Esophagus muscularis mucosa (tissue), 4 donors: ENCODE results near the gene ZDHHC4. TPM values are rescaled to one million over a fixed set of nuclear protein-coding genes. Genes with fewer than 3 reads are reported as not detected.

Experiments used
- DNase-seq: peaks from one replicate; pipeline ENCODE4 v3.0.0-alpha.2; 2017; ENCODE audit errors: extremely low spot score
- H3K27ac ChIP-seq, 4 donors: fragments of 200-600 bp; sonication (generic); replicated peaks in 1 of 4; 1 replicate in 3 of 4; 2 replicates in 1 of 4; pipeline ENCODE4 v1.5.1; 2016 to 2019; ENCODE audit warnings: mild to moderate bottlenecking in 1 of 4
- H3K27me3 ChIP-seq, 4 donors: fragments of 200-600 bp; sonication (generic); one replicate each; pipeline versions ENCODE4 v1.5.1 to v1.6.0; 2016 to 2019
- H3K36me3 ChIP-seq, 4 donors: fragments of 200-600 bp; sonication (generic); one replicate each; pipeline ENCODE4 v1.5.1; 2016 to 2019
- H3K4me1 ChIP-seq, 4 donors: fragments of 200-600 bp; sonication (generic); one replicate each; pipeline ENCODE4 v1.5.1; 2016 to 2019
- H3K4me3 ChIP-seq, 4 donors: fragments of 200-600 bp; sonication (generic); 1 replicate in 2 of 4; 2 replicates in 2 of 4; pipeline ENCODE4 v1.5.1; 2016 to 2019; ENCODE audit warnings: mild to moderate bottlenecking in 4 of 4, moderate library complexity in 1 of 4
- H3K9me3 ChIP-seq, 4 donors: fragments of 200-600 bp; sonication (generic); 1 replicate in 3 of 4; 2 replicates in 1 of 4; pipeline ENCODE4 v1.5.1; 2016 to 2019
- EP300 ChIP-seq: sonication (generic); formaldehyde crosslinking; IDR thresholded peaks from one replicate; pipeline ENCODE4 v1.6.1; 2017; ENCODE audit warnings: antibody characterized with exemption
- POLR2A ChIP-seq: fragments of 450-650 bp; IDR thresholded peaks from one replicate; pipeline ENCODE4 v1.6.1; 2017; ENCODE audit warnings: antibody characterized with exemption, moderate library complexity, mild to moderate bottlenecking, low read depth
- POLR2AphosphoS5 ChIP-seq, 2 donors: sonication (generic); formaldehyde crosslinking; IDR thresholded peaks; one replicate each; pipeline ENCODE4 v1.6.1; 2017; ENCODE audit warnings: antibody characterized with exemption in 2 of 2
- WGBS: methylation state at CpG from one replicate; pipeline ENCODE4 v1.1.5; 2018; 5-methylcytosine and 5-hydroxymethylcytosine counted together
- intact Hi-C: fragments of 100-400 bp; cut with DNase I; formaldehyde crosslinking; loops from one replicate; pipeline ENCODE4 v1.15.1; 2023
- total RNA-seq, 4 donors: library from RNA; depleted of rRNA; stranded (reverse); fragments of >200 nt; gene quantifications; one replicate each; pipeline versions ENCODE4 v1.1.0 to v1.2.1, GENCODE V29; 2016
- TF ChIP-seq, protein P1 (sequence below), 3 experiments: fragments of 200-600 bp in 2 of 3; fragments of 450-650 bp in 1 of 3; sonication (generic) in 2 of 3; IDR thresholded peaks; one replicate each; pipeline ENCODE4 v1.5.1; 2017 to 2019; ENCODE audit warnings: antibody characterized with exemption in 3 of 3, mild to moderate bottlenecking in 2 of 3, moderate library complexity in 1 of 3

ZDHHC4 gene
- total RNA-seq, 4 donors from 2014 or later, result 41.5 to 57.4 (median 51.9) TPM

DNA sequence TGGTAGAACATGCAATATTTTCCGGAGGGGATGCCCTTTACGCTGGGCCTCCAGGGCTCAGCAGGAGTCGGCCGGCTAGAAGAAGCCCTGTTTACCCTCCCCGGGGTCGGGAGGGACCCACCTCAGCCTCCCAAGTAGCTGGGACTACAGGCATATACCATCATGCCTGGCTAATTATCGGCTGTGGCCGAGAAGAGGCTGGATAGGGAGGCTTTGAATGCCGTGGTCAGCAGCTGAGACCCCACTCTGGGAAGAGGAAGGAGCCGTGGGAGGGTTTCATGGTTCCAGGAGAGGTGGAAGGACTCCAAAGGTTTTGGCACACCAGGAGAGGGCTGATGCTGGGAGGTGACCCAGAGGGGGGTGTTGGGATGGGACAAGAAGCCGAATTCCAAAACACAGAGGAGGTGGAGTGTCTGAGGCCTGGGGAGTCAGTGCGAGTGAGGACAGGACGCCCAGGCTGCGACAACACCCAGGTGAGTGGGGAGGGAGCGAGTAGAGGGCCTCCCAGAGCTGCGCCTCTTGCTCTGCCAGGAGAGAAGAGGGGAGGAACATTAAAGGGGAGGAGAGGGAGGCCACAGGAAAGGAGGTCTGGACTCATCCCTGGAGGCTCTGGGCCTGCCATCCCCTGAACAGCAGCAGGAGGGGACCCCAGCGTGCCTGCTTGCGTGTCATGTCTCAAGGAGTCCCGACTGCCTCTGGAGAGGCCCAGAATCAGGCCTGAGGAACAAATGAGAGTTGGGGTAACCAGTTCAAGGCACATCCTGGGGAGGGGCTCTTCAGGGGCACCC, 45.6 kb upstream of the ZDHHC4 start:
- Histone ChIP-seq H3K36me3 (no peaks in the 10 kb centered on the region), H3K27me3 (peaks cover 0 to 93% (median 30%) of the 10 kb centered on the region in 4 donors), H3K9me3 (no peaks in the 10 kb centered on the region), H3K4me1 (peaks cover 9 to 23% (median 20%) of the 10 kb centered on the region in 4 donors), H3K4me3 (no peak overlapping the region), H3K27ac (no peak overlapping the region)
- no peak for TF ChIP-seq EP300
- no peak for TF ChIP-seq POLR2A
- DNase-seq, result no peak
- 26% methylated on average over 19 of the region's 19 CpGs for WGBS
- intact Hi-C loops, result no loop called here

DNA sequence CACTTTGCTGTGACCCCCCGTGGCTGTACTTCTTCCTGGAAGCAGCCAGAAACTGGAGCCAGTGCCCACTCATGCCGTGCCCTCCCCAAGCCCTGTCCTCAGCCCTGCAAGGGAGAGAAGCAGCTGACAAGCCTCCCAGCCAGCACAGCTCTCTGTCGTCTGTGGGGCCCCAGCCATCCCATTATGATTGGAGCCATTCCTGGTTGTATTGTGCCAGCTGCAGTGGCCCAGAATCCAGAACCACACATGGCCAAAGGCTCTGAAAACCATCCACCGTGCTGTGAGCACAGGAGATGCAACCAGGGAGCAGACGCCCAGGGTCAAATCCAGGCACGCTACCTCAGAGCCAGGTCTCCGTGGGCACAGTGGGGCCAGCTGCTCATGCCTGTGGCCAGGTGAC, 44.7 kb upstream of the ZDHHC4 start:
- Histone ChIP-seq H3K4me1 (peaks cover 12 to 24% (median 21%) of the 10 kb centered on the region in 4 donors), H3K36me3 (no peaks in the 10 kb centered on the region), H3K27me3 (peaks cover 0 to 93% (median 29%) of the 10 kb centered on the region in 4 donors), H3K27ac (no peak overlapping the region), H3K9me3 (no peaks in the 10 kb centered on the region), H3K4me3 (no peak overlapping the region)
- no peak for DNase-seq
- 50% methylated on average over 6 of the region's 7 CpGs for WGBS
- TF ChIP-seq EP300 (no peak), POLR2A (no peak), POLR2AphosphoS5 (IDR thresholded peaks at IDR 0.05) (no peak)
- TF ChIP-seq, protein P1, sequence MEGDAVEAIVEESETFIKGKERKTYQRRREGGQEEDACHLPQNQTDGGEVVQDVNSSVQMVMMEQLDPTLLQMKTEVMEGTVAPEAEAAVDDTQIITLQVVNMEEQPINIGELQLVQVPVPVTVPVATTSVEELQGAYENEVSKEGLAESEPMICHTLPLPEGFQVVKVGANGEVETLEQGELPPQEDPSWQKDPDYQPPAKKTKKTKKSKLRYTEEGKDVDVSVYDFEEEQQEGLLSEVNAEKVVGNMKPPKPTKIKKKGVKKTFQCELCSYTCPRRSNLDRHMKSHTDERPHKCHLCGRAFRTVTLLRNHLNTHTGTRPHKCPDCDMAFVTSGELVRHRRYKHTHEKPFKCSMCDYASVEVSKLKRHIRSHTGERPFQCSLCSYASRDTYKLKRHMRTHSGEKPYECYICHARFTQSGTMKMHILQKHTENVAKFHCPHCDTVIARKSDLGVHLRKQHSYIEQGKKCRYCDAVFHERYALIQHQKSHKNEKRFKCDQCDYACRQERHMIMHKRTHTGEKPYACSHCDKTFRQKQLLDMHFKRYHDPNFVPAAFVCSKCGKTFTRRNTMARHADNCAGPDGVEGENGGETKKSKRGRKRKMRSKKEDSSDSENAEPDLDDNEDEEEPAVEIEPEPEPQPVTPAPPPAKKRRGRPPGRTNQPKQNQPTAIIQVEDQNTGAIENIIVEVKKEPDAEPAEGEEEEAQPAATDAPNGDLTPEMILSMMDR (IDR thresholded peaks at IDR 0.05), result no peak
- intact Hi-C loops, result no loop called here

DNA sequence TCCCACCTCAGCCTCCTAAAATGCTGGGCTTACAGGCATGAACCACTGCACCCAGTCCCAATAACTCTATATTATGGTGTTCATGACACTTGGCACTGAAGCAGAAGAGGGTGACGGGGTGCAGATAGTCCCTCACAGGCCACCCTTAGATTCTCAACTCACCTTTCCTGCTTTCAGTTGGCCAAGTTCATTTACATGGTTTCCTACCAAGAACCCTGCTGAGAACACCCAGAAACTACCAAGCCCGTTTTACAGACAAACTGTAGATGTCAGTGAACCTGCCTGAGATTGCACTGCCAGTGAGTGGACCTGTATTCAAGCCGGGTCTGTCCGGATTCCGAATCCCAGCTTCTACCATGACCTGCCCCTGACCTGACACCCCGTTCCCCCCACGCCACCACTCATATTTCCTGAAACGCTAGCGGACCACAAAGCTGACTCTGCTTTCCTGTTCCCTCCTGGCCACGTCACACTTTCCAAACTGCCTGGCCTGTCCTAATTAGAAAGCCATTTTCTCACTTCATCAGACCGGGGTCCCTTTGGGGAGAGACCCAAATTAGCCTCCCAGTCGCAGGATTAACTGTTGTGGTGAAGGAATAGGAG, 43.3 kb upstream of the ZDHHC4 start:
- H3K27me3 ChIP-seq, result peaks cover 0 to 93% (median 34%) of the 10 kb centered on the region in 4 donors
- TF ChIP-seq POLR2AphosphoS5 (IDR thresholded peaks at IDR 0.05) (no peak), EP300 (no peak), POLR2A (no peak)
- TF ChIP-seq, protein P1 (IDR thresholded peaks at IDR 0.05), result no peak
- WGBS, result 47% methylated on average over 12 of the region's 12 CpGs
- no peaks in the 10 kb centered on the region for H3K36me3 ChIP-seq
- H3K4me3 ChIP-seq, result no peak overlapping the region
- H3K4me1 ChIP-seq, result peaks cover 12 to 24% (median 21%) of the 10 kb centered on the region in 4 donors
- H3K9me3 ChIP-seq, result no peaks in the 10 kb centered on the region
- intact Hi-C loops, result no loop called here
- DNase-seq, result no peak
- no peak overlapping the region for H3K27ac ChIP-seq

DNA sequence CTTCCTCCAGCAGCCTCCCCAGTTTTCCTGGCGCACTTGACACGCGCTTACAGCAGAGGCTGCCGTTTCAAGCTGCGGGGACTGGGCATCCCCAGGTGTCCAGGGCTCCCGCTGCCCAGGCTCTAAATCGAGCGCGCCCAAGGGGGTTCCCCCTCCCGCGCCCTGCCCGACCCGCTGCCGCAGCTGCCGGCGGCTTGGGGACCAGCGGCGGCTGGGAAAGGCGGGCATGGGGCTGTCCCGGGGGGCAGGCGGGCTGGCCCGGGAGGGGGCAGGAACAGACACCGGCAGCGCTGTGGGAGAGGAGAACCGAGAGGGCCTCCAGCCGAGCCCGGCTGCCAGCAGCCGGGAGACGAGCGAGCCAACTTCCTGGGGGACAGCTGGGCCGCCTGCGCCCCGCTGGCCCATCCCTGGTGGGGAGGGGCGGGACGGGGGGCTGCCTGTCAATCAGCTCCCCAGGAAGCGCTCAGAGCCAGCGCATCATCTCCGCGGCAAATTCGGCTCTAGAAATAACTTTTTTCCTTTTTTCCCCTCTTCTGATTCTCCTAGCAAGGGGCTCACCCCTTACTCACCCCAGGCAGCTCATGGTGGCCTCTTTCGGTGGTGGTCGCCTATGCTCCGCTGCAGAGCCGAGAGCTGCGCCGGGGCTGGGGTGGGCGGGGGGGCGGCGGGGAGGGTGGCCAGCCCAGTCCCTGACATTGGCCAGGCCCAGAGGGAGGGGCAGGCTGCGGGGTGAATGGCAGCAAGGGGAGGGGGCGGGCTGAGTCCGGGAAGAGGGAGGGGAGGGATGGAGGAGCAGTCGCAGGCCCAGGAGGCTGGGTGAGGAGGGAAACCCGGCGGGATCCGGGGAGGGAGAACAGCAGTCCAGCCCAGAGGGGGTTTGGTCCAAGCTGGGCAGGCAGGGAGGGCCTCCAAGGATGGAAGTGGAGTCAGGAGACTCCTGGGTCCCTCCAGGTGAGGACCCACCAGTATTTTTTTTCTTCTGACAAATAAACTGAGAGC, 40.7 kb upstream of the ZDHHC4 start:
- Histone ChIP-seq H3K27me3 (peaks cover 0 to 86% (median 20%) of the 10 kb centered on the region in 4 donors), H3K9me3 (no peaks in the 10 kb centered on the region), H3K4me1 (peaks cover 9 to 12% (median 11%) of the 10 kb centered on the region in 4 donors), H3K36me3 (no peaks in the 10 kb centered on the region), H3K4me3 (peak overlapping the region; percentile 23 to 44 (median 33)), H3K27ac (no peak overlapping the region)
- no peak for DNase-seq
- 7% methylated on average over 12 of the region's 56 CpGs for WGBS
- TF ChIP-seq EP300, result no peak
- TF ChIP-seq, protein P1 (IDR thresholded peaks at IDR 0.05), result no peak
- TF ChIP-seq POLR2A, result no peak
- no peak for TF ChIP-seq POLR2AphosphoS5 (IDR thresholded peaks at IDR 0.05)
- intact Hi-C loops, result no loop called here
